IMR-90 (cell line): Measurements from ENCODE around the gene ZC3HAV1L.

Experiments
- CEBPB ChIP-seq: IDR thresholded peaks from 2 replicates; pipeline ENCODE4 v1.6.1; 2012; ENCODE audit warnings: low read depth, low read length, improper control_type of control experiment
- MAZ ChIP-seq: IDR thresholded peaks from 2 replicates; pipeline ENCODE4 v1.6.1; 2012; ENCODE audit warnings: low read depth, mild to moderate bottlenecking, low read length, improper control_type of control experiment, moderate library complexity, borderline replicate concordance
- RFX5 ChIP-seq: IDR thresholded peaks from 2 replicates; pipeline ENCODE4 v1.8.0; 2012; ENCODE audit warnings: low read depth, mild to moderate bottlenecking, low read length, moderate library complexity
- TF ChIP-seq, protein P1 (sequence below): conservative IDR thresholded peaks from 2 replicates; pipeline ENCODE4 v1.5.1; 2012; ENCODE audit warnings: mild to moderate bottlenecking, low read depth, low read length, improper control_type of control experiment
- TF ChIP-seq, protein P2 (sequence below): fragments of 150-350 bp; IDR thresholded peaks from 2 replicates; pipeline ENCODE4 v1.6.1; 2016; ENCODE audit warnings: low read depth, mild to moderate bottlenecking, low read length, moderate library complexity, borderline replicate concordance

DNA sequence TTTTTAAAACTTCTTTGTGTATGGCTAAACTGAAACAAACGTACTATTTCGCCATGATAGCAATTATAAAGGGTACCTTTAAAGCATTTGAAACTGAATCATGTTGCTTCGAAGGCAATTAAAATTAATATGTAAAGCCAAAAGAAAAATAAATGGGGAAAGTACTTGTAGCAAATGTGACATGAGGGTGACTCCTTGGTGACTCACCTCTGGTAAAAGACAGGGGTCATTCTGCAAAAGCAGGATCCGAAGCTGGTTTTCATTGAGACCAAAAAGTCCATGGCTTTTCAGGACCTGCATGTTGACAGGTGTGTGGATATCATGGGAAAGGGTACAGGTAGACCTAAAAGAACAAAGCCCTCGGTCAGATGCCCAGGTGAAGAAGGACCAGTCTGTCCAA is 1.5 kb downstream of the ZC3HAV1L start:
- TF ChIP-seq MAZ (no peak), CEBPB (no peak), RFX5 (no peak)
- TF ChIP-seq, protein P1, sequence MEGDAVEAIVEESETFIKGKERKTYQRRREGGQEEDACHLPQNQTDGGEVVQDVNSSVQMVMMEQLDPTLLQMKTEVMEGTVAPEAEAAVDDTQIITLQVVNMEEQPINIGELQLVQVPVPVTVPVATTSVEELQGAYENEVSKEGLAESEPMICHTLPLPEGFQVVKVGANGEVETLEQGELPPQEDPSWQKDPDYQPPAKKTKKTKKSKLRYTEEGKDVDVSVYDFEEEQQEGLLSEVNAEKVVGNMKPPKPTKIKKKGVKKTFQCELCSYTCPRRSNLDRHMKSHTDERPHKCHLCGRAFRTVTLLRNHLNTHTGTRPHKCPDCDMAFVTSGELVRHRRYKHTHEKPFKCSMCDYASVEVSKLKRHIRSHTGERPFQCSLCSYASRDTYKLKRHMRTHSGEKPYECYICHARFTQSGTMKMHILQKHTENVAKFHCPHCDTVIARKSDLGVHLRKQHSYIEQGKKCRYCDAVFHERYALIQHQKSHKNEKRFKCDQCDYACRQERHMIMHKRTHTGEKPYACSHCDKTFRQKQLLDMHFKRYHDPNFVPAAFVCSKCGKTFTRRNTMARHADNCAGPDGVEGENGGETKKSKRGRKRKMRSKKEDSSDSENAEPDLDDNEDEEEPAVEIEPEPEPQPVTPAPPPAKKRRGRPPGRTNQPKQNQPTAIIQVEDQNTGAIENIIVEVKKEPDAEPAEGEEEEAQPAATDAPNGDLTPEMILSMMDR, result no peak
- TF ChIP-seq, protein P2, sequence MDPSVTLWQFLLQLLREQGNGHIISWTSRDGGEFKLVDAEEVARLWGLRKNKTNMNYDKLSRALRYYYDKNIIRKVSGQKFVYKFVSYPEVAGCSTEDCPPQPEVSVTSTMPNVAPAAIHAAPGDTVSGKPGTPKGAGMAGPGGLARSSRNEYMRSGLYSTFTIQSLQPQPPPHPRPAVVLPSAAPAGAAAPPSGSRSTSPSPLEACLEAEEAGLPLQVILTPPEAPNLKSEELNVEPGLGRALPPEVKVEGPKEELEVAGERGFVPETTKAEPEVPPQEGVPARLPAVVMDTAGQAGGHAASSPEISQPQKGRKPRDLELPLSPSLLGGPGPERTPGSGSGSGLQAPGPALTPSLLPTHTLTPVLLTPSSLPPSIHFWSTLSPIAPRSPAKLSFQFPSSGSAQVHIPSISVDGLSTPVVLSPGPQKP, result no peak
